Neural cell (in vitro differentiated cells): ENCODE data around the gene F12. TPM values are rescaled to one million over a fixed set of nuclear protein-coding genes. Genes with fewer than 3 reads are reported as not detected.

ENCODE experiments used
- H2AFZ ChIP-seq: fragments of 200-600, 300-800 bp; sonication (generic), shearing (Covaris generic); 2 replicates; pipeline ENCODE4 v1.6.0; 2014; ENCODE audit warnings: low read depth, mild to moderate bottlenecking, antibody characterized with exemption, low read length, moderate library complexity
- H3F3A ChIP-seq: fragments of 200-600 bp; shearing (Covaris generic); 2 replicates; pipeline ENCODE4 v1.6.1; 2016; ENCODE audit warnings: mild to moderate bottlenecking, moderate library complexity, mixed read lengths, antibody characterized with exemption, low read length; ENCODE audit not compliant: insufficient read depth, poor library complexity, severe bottlenecking
- H3K27ac ChIP-seq: fragments of 200-600, 300-800 bp; sonication (generic), shearing (Covaris generic); 2 replicates; pipeline ENCODE4 v1.5.1; 2014; ENCODE audit warnings: mild to moderate bottlenecking, low read length, moderate library complexity
- H3K27me3 ChIP-seq: fragments of 300-800, 200-600 bp; sonication (generic), shearing (Covaris generic); 2 replicates; pipeline ENCODE4 v1.6.0; 2014; ENCODE audit warnings: mild to moderate bottlenecking, low read depth, low read length, moderate library complexity; ENCODE audit not compliant: insufficient read depth
- H3K36me3 ChIP-seq: fragments of 300-800, 200-600 bp; sonication (generic), shearing (Covaris generic); 2 replicates; pipeline ENCODE4 v1.5.1; 2014; ENCODE audit warnings: mild to moderate bottlenecking, antibody characterized with exemption, low read length, moderate library complexity; ENCODE audit not compliant: insufficient read depth
- H3K4me2 ChIP-seq: fragments of 300-800, 200-600 bp; sonication (generic), shearing (Covaris generic); 2 replicates; pipeline ENCODE4 v1.6.0; 2014; ENCODE audit warnings: mild to moderate bottlenecking, low read length
- H3K4me3 ChIP-seq: fragments of 300-800, 200-600 bp; sonication (generic), shearing (Covaris generic); 2 replicates; pipeline ENCODE4 v1.5.1; 2014; ENCODE audit warnings: mild to moderate bottlenecking, low read length, moderate library complexity
- H3K79me2 ChIP-seq: fragments of 200-600 bp; shearing (Covaris generic); replicated peaks from 2 replicates; pipeline ENCODE4 v1.6.0; 2014; ENCODE audit warnings: mild to moderate bottlenecking, low read length, moderate library complexity; ENCODE audit not compliant: insufficient read depth
- H3K9ac ChIP-seq: fragments of 300-800, 200-600 bp; sonication (generic), shearing (Covaris generic); 2 replicates; pipeline ENCODE4 v1.6.1; 2016; ENCODE audit warnings: mild to moderate bottlenecking, low read length, mixed read lengths
- H3K9me2 ChIP-seq: fragments of 200-600 bp; shearing (Covaris generic); 2 replicates; pipeline ENCODE4 v1.6.1; 2016; ENCODE audit warnings: mild to moderate bottlenecking, low read length, mixed read lengths; ENCODE audit not compliant: insufficient read depth
- H3K9me3 ChIP-seq: fragments of 200-600, 300-800 bp; sonication (generic), shearing (Covaris generic); 2 replicates; pipeline ENCODE4 v1.6.1; 2016; ENCODE audit warnings: mild to moderate bottlenecking, mixed run types, low read length, moderate library complexity, mixed read lengths
- H4K20me1 ChIP-seq: fragments of 200-600 bp; shearing (Covaris generic); 2 replicates; pipeline ENCODE4 v1.6.1; 2016; ENCODE audit warnings: mild to moderate bottlenecking, mixed run types; ENCODE audit not compliant: insufficient read depth
- CTCF ChIP-seq: fragments of 450-650 bp; IDR thresholded peaks from 2 replicates; pipeline ENCODE4 v1.5.1; 2014; ENCODE audit warnings: antibody characterized with exemption, mild to moderate bottlenecking, moderate library complexity; ENCODE audit not compliant: poor library complexity, severe bottlenecking
- EP300 ChIP-seq: fragments of 450-650 bp; conservative IDR thresholded peaks from 2 replicates; pipeline ENCODE4 v1.6.1; 2014; ENCODE audit warnings: antibody characterized with exemption, mild to moderate bottlenecking, moderate library complexity; ENCODE audit not compliant: poor library complexity, severe bottlenecking
- EZH2 ChIP-seq: fragments of 200-600, 300-800 bp; shearing (Covaris generic), sonication (generic); IDR thresholded peaks from 2 replicates; pipeline ENCODE4 v1.6.1; 2014; ENCODE audit warnings: antibody characterized with exemption, low read length, borderline replicate concordance, mild to moderate bottlenecking; ENCODE audit not compliant: insufficient read depth, poor library complexity, severe bottlenecking
- MXI1 ChIP-seq: fragments of 450-650 bp; conservative IDR thresholded peaks from 2 replicates; pipeline ENCODE4 v1.6.1; 2014; ENCODE audit warnings: antibody characterized with exemption, mild to moderate bottlenecking; ENCODE audit not compliant: poor library complexity, severe bottlenecking
- POLR2AphosphoS5 ChIP-seq: IDR thresholded peaks from 2 replicates; pipeline ENCODE4 v1.6.1; 2012
- RAD21 ChIP-seq: fragments of 450-650 bp; conservative IDR thresholded peaks from 2 replicates; pipeline ENCODE4 v1.6.1; 2014; ENCODE audit warnings: antibody characterized with exemption, mild to moderate bottlenecking, moderate library complexity
- REST ChIP-seq: IDR thresholded peaks from 2 replicates; pipeline ENCODE4 v1.6.1; 2012; ENCODE audit warnings: borderline replicate concordance
- SMC3 ChIP-seq: fragments of 450-650 bp; conservative IDR thresholded peaks from 2 replicates; pipeline ENCODE4 v1.6.1; 2014; ENCODE audit warnings: antibody characterized with exemption, mild to moderate bottlenecking, moderate library complexity; ENCODE audit not compliant: poor library complexity
- TAF1 ChIP-seq: IDR thresholded peaks from 2 replicates; pipeline ENCODE4 v1.6.1; 2012; ENCODE audit warnings: low read depth
- polyA plus RNA-seq: library from polyadenylated mRNA; depleted of rRNA; stranded (reverse); fragments of >200 nt; gene quantifications from 2 replicates; pipeline ENCODE4 v1.2.3, GENCODE V29; 2014

F12 gene
- polyA plus RNA-seq, 1 donor from 2014 or later = 1.4 TPM

- Histone ChIP-seq H4K20me1 (no peaks in the 10 kb centered on the region), H3K36me3 (no peaks in the 10 kb centered on the region), H3K79me2 (no peaks in the 10 kb centered on the region), H3K9me3 (no peaks in the 10 kb centered on the region), H3K4me2 (no peak overlapping the region), H3K27me3 (peaks cover 21% of the 10 kb centered on the region), H3K4me3 (no peak overlapping the region), H2AFZ (no peak overlapping the region), H3F3A (no peaks in the 10 kb centered on the region), H3K9ac (no peak overlapping the region), H3K9me2 (no peaks in the 10 kb centered on the region), H3K27ac (no peak overlapping the region)
- TF ChIP-seq EP300 = no peak
- no peak for TF ChIP-seq RAD21
- TF ChIP-seq CTCF = no peak
- TF ChIP-seq POLR2AphosphoS5 = no peak
- no peak for TF ChIP-seq SMC3
- no peak for TF ChIP-seq MXI1
- no peak for TF ChIP-seq TAF1
- TF ChIP-seq EZH2 = no peak
- no peak for TF ChIP-seq REST
Observed at GRCh38 chr5:177397875-177398390, 11.4 kb downstream of the F12 start.

DNA sequence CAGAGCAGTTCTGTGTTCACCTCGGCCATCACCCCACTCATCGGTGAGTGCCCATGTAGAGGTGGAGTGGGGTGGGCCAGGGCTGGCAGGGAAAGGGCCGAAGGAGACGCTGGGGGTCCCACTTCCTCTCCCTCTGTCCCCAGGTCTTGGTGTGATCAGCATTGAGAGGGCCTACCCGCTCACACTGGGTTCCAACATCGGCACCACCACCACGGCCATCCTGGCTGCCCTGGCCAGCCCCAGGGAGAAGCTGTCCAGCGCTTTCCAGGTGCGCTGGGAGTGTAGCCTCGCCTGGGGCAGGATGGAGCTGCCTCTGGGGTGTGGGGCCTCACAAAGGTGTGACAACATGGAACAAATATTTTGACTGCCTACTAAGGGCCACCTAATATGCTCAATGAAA is 12.6 kb downstream of the F12 start:
- no peak overlapping the region for H3K4me2 ChIP-seq
- H3K9me3 ChIP-seq = no peaks in the 10 kb centered on the region
- TF ChIP-seq SMC3 (no peak), RAD21 (no peak), CTCF (no peak), REST (no peak), POLR2AphosphoS5 (no peak), EZH2 (no peak)
- no peak overlapping the region for H3K27ac ChIP-seq
- H3K79me2 ChIP-seq = no peaks in the 10 kb centered on the region
- H3K4me3 ChIP-seq = no peak overlapping the region
- H3K36me3 ChIP-seq = no peaks in the 10 kb centered on the region
- no peaks in the 10 kb centered on the region for H3K9me2 ChIP-seq
- H4K20me1 ChIP-seq = no peaks in the 10 kb centered on the region
- H2AFZ ChIP-seq = no peak overlapping the region
- no peak overlapping the region for H3K9ac ChIP-seq
- no peaks in the 10 kb centered on the region for H3F3A ChIP-seq
- peaks cover 9% of the 10 kb centered on the region for H3K27me3 ChIP-seq
